ENCODE measurements around the gene SCG5. TPM values are rescaled to one million over a fixed set of nuclear protein-coding genes. Genes with fewer than 3 reads are reported as not detected.

SCG5 gene
- total RNA-seq (2022; extraction: Qiagen RNA extraction; ENCODE audit: low read depth) = 1.6 to 3.7 TPM (median 2.2 TPM) in 5 replicates

GRCh38 chr15:32641517-32642059 lies at the start of gene SCG5:
Gene SCG5, plus strand, starts transcription at chr15:32641710. Its CDS starts 1,883 bp downstream, at chr15:32643593.

GRCh38 chr15:32593151-32593550 lies 48.4 kb upstream of the SCG5 start, which contains the start of gene GOLGA8N:
Gene GOLGA8N, plus strand, starts transcription at chr15:32593456.

GRCh38 chr15:32615051-32615870 lies 26.2 kb upstream of the SCG5 start, which contains the start of gene ARHGAP11A:
Gene ARHGAP11A, plus strand, starts transcription at chr15:32615504. Its CDS starts 708 bp downstream, at chr15:32616212.

GRCh38 chr15:32717426-32718226 lies 76.1 kb downstream of the SCG5 start, which contains the start of gene GREM1:
Gene GREM1, plus strand, starts transcription at chr15:32718004. Its CDS starts 12,687 bp downstream, at chr15:32730691.

Other genes with a start within 250 kb of the SCG5 start
- 0.38 to 1.2 TPM (median 0.90 TPM) in 5 replicates for gene GOLGA8K, start 238.4 kb upstream of the SCG5 start, total RNA-seq (2022; extraction: Qiagen RNA extraction; ENCODE audit: low read depth)
- gene GOLGA8O, start 186.1 kb upstream of the SCG5 start, total RNA-seq (2022; extraction: Qiagen RNA extraction; ENCODE audit: low read depth) = 0.19 to 0.54 TPM (median 0.33 TPM) in 5 replicates
- gene GOLGA8N, start 48.3 kb upstream of the SCG5 start, total RNA-seq (2022; extraction: Qiagen RNA extraction; ENCODE audit: low read depth) = 0.94 to 1.7 TPM (median 1.4 TPM) in 5 replicates
- gene ARHGAP11A, start 26.2 kb upstream of the SCG5 start, total RNA-seq (2022; extraction: Qiagen RNA extraction; ENCODE audit: low read depth) = 66.2 to 98.2 TPM (median 90.5 TPM) in 5 replicates
- gene GREM1, start 76.3 kb downstream of the SCG5 start, total RNA-seq (2022; extraction: Qiagen RNA extraction; ENCODE audit: low read depth) = 8.3 to 21.2 TPM (median 9.4 TPM) in 5 replicates

Data from A549 treated with DMSO at 1 μM for 4 hours (cell line).